ENCODE measurements around the gene ATRAID. TPM values are rescaled to one million over a fixed set of nuclear protein-coding genes. Genes with fewer than 3 reads are reported as not detected.

ATRAID gene
- total RNA-seq, 4 donors from 2014 or later: 118 to 143 (median 130) TPM

DNA sequence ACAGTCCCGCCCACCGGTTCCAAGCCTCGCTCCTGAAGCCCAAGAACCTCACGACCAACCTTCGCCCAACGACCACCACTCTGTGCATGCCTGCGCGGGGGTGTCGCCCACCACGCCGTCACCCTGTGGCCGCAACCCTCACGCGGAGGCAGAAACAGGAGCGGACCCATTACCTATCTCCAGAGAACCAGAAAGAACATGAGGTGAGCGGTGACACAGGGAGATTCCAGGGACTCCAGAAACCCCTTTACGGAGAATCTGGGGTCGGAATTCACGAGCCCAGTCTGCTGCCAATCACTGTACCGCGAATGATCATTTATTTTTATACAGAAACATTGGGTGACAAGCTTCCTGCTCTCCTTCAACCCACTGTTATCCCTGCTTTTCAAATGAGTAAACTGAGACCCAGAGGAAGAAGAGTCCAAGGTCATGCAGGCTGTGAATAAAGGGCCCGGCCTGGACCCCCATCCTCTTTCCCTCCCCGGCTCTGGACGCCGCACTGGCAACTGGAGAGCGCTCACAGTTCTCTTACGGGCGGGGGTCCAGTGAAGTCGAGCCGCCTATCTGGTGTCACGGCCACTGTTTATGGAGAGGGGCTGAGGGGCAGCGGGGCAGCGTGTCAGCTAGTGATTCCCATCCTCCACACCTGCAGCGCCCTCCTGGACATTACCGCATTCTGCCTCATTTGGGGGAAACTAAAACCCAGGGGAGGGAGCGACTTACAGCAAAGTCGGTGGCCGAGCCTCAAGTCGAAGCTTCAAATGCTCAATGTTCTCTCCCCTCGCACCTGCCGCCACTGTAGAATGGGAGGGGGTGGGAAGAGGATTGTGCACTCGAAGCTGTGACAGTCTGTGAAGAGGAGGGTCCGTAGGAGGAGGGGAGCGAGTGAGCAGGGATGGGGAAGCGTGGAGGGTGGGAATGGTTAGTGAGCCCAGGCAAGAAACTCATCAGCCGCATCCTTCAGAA lies 51.7 kb downstream of the ATRAID start:
- DNase-seq (ENCODE audit: extremely low spot score): no peak
- WGBS: 4% methylated on average over 10 of the region's 46 CpGs
- H3K27me3 ChIP-seq: peaks cover 0 to 100% (median 61%) of the 10 kb centered on the region in 4 donors
- H3K9me3 ChIP-seq: no peaks in the 10 kb centered on the region
- H3K36me3 ChIP-seq: no peaks in the 10 kb centered on the region
- no peak overlapping the region for H3K27ac ChIP-seq (replicated peaks in 1 of 4)
- TF ChIP-seq POLR2AphosphoS5 (IDR thresholded peaks at IDR 0.05) (no peak), POLR2A (IDR thresholded peaks at IDR 0.05; ENCODE audit: low read depth) (no peak), EP300 (IDR thresholded peaks at IDR 0.05) (no peak)
- TF ChIP-seq, protein P1, sequence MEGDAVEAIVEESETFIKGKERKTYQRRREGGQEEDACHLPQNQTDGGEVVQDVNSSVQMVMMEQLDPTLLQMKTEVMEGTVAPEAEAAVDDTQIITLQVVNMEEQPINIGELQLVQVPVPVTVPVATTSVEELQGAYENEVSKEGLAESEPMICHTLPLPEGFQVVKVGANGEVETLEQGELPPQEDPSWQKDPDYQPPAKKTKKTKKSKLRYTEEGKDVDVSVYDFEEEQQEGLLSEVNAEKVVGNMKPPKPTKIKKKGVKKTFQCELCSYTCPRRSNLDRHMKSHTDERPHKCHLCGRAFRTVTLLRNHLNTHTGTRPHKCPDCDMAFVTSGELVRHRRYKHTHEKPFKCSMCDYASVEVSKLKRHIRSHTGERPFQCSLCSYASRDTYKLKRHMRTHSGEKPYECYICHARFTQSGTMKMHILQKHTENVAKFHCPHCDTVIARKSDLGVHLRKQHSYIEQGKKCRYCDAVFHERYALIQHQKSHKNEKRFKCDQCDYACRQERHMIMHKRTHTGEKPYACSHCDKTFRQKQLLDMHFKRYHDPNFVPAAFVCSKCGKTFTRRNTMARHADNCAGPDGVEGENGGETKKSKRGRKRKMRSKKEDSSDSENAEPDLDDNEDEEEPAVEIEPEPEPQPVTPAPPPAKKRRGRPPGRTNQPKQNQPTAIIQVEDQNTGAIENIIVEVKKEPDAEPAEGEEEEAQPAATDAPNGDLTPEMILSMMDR (IDR thresholded peaks at IDR 0.05): no peak
- intact Hi-C loops (cut with DNase I): loop anchor here (10.0 kb wide), 1 partner anchor 819 kb away; no protein-coding TSS in a partner anchor
- peaks cover 35 to 40% (median 40%) of the 10 kb centered on the region in 4 donors for H3K4me1 ChIP-seq
- H3K4me3 ChIP-seq: peak overlapping the region; percentile 49 to 56 (median 54)

DNA sequence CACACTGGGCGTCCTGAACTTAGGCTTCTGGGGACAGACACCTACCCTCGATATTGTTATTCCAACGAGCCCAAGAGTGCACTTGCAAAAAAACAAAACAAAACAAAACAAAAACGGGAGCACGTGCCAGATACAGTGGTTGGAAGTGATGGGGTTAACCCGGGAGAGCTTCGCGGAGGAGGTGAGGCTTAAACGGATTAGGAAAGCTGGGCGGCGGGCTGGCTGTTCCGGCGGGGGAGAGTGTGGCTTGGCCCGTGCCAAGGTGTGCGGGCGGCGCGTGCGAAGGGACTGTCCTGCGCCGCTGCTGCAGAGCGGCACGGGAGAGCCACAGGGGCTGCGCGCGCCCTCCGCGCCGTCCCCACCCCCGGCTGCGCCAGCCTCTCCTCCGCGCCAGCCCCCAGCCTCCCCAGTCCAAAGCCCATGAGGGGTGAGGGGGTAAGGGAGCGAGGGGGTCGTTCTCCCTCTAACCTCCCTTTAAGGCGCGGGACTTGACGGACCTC lies 52.5 kb downstream of the ATRAID start:
- H3K4me3 ChIP-seq: peak overlapping the region; percentile 30 to 56 (median 52)
- no peak for DNase-seq (ENCODE audit: extremely low spot score)
- TF ChIP-seq POLR2AphosphoS5 (IDR thresholded peaks at IDR 0.05): no peak
- TF ChIP-seq POLR2A (IDR thresholded peaks at IDR 0.05; ENCODE audit: low read depth): no peak
- no peak for TF ChIP-seq EP300 (IDR thresholded peaks at IDR 0.05)
- TF ChIP-seq, protein P1 (IDR thresholded peaks at IDR 0.05): no peak
- intact Hi-C loops (cut with DNase I): loop anchor here (10.0 kb wide), 1 partner anchor 820 kb away; no protein-coding TSS in a partner anchor
- peaks cover 0 to 97% (median 61%) of the 10 kb centered on the region in 4 donors for H3K27me3 ChIP-seq
- no peak overlapping the region for H3K27ac ChIP-seq (replicated peaks in 1 of 4)
- H3K36me3 ChIP-seq: no peaks in the 10 kb centered on the region
- 0% methylated on average over 10 of the region's 38 CpGs for WGBS
- no peaks in the 10 kb centered on the region for H3K9me3 ChIP-seq
- H3K4me1 ChIP-seq: peaks cover 35 to 40% (median 40%) of the 10 kb centered on the region in 4 donors

DNA sequence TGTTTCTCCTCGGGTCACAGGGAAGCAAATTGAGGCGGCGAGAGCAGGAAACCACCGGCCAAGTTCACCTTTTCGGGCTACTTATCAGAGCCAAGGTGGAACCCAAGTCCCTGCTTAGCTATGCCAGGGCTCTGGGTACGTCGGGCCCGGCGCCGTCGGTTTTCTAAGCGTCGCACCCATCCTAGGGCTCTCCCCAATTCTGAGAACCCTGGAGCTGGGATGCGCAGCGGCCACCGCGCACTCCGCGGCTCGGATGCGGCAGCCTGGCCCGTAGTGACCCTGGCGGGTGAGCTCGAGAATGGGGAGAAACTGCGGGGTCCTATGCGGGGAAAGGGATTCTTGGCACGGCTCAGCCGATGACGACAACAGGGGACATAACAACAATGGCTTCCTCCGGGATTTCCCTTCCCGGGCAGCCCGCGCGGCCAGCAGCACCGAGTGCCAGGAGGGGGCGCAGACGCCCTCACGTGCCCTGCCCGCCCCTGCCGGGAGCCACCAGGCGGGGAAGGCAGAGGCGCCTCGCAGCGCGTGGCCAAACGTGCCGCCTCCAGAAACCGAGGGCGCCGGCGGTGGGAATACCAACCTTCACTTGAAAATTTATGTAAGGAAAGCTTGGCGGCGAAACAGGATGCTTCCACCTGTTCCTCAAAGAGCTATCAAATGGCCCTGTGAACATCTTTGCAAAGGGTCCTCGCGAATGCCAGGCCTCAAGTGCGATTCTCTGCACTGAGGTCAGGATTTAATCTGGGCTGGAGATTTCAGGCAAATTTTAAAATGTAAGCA lies 53.1 kb downstream of the ATRAID start:
- Histone ChIP-seq H3K4me3 (peak overlapping the region; percentile 30 to 56 (median 52)), H3K36me3 (no peaks in the 10 kb centered on the region), H3K27me3 (peaks cover 0 to 93% (median 58%) of the 10 kb centered on the region in 4 donors), H3K9me3 (no peaks in the 10 kb centered on the region), H3K27ac (replicated peaks in 1 of 4) (no peak overlapping the region), H3K4me1 (peaks cover 35 to 40% (median 40%) of the 10 kb centered on the region in 4 donors)
- 18% methylated on average over 16 of the region's 56 CpGs for WGBS
- TF ChIP-seq POLR2AphosphoS5 (IDR thresholded peaks at IDR 0.05): peak in 1 of 2 donors; percentile 40
- no peak for TF ChIP-seq EP300 (IDR thresholded peaks at IDR 0.05)
- TF ChIP-seq POLR2A (IDR thresholded peaks at IDR 0.05; ENCODE audit: low read depth): no peak
- TF ChIP-seq, protein P1 (IDR thresholded peaks at IDR 0.05): peak; percentile 36 to 51 (median 40)
- no peak for DNase-seq (ENCODE audit: extremely low spot score)
- intact Hi-C loops (cut with DNase I): loop anchor here (10.0 kb wide), 1 partner anchor 820 kb away; no protein-coding TSS in a partner anchor

DNA sequence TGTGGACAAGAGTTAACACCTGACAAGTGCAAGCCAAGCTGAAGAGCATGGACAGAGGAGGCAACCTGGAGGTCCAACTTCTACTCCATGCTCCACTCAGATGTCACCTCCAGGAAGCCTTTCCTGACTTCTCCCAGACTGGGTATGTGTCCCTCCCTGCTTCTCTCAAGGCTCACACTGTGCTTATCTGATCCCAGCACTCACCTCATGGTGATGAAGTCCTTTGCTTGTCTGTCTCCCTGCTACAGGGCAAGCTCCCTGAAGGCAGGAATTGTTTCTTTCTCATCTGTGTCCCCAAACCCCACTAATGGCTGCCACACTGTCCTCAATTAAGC lies 53.7 kb downstream of the ATRAID start:
- Histone ChIP-seq H3K27ac (replicated peaks in 1 of 4) (no peak overlapping the region), H3K36me3 (no peaks in the 10 kb centered on the region), H3K9me3 (no peaks in the 10 kb centered on the region), H3K27me3 (peaks cover 0 to 88% (median 54%) of the 10 kb centered on the region in 4 donors), H3K4me1 (peaks cover 35 to 40% (median 40%) of the 10 kb centered on the region in 4 donors), H3K4me3 (no peak overlapping the region)
- TF ChIP-seq POLR2AphosphoS5 (IDR thresholded peaks at IDR 0.05): no peak
- TF ChIP-seq EP300 (IDR thresholded peaks at IDR 0.05): no peak
- TF ChIP-seq, protein P1 (IDR thresholded peaks at IDR 0.05): no peak
- TF ChIP-seq POLR2A (IDR thresholded peaks at IDR 0.05; ENCODE audit: low read depth): no peak
- intact Hi-C loops (cut with DNase I): loop anchor here (10.0 kb wide), 1 partner anchor 821 kb away; no protein-coding TSS in a partner anchor
- no peak for DNase-seq (ENCODE audit: extremely low spot score)

Measured in esophagus muscularis mucosa (tissue), 4 donors.